GM12878 (cell line): ENCODE measurements around the gene MAP2K4. TPM values are rescaled to one million over a fixed set of nuclear protein-coding genes. Genes with fewer than 3 reads are reported as not detected.
A peak's percentile ranks its signal among the peaks of the same experiment; 100 is the strongest.

Experiments used
- E2F4 ChIP-seq: IDR thresholded peaks from 2 replicates; pipeline ENCODE4 v1.6.1; 2012; ENCODE audit warnings: low read depth, low read length, improper control_type of control experiment
- EED ChIP-seq: sonication (generic); IDR thresholded peaks from 2 replicates; pipeline ENCODE4 v1.6.1; 2016; ENCODE audit warnings: antibody characterized with exemption, low read depth
- EGR1 ChIP-seq, 2 experiments: IDR thresholded peaks; 1 replicate in 1 of 2; 2 replicates in 1 of 2; pipeline ENCODE4 v1.6.1; 2011 to 2012; ENCODE audit warnings: low read depth in 2 of 2, low read length in 2 of 2, borderline replicate concordance in 1 of 2, mild to moderate bottlenecking in 1 of 2, moderate library complexity in 1 of 2
- IRF4 ChIP-seq: IDR thresholded peaks from 2 replicates; pipeline ENCODE4 v1.6.1; 2011; ENCODE audit warnings: low read depth, low read length
- JUNB ChIP-seq: IDR thresholded peaks from 2 replicates; pipeline ENCODE4 v1.6.1; 2016; ENCODE audit warnings: antibody characterized with exemption, mild to moderate bottlenecking
- MXI1 ChIP-seq: fragments of 150-350 bp; IDR thresholded peaks from 2 replicates; pipeline ENCODE4 v1.6.1; 2011; ENCODE audit warnings: low read depth, mild to moderate bottlenecking, inconsistent platforms, low read length, improper control_type of control experiment
- MYC ChIP-seq: IDR thresholded peaks from 2 replicates; pipeline ENCODE4 v1.6.1; 2011; ENCODE audit warnings: mild to moderate bottlenecking, low read length, moderate library complexity, inconsistent platforms; ENCODE audit not compliant: insufficient read depth, insufficient replicate concordance, insufficient read length, severe bottlenecking
- RAD51 ChIP-seq: fragments of 450-650 bp; IDR thresholded peaks from 2 replicates; pipeline ENCODE4 v1.6.1; 2016; ENCODE audit warnings: moderate library complexity, mild to moderate bottlenecking, inconsistent platforms
- RBBP5 ChIP-seq: fragments of 200-600 bp; sonication (generic); conservative IDR thresholded peaks from 2 replicates; pipeline ENCODE4 v1.6.1; 2016
- RCOR1 ChIP-seq: conservative IDR thresholded peaks from 2 replicates; pipeline ENCODE4 v1.6.1; 2012; ENCODE audit warnings: low read depth, low read length, improper control_type of control experiment
- SMAD1 ChIP-seq: fragments of 450-650 bp; IDR thresholded peaks from 2 replicates; pipeline ENCODE4 v1.6.1; 2018; ENCODE audit warnings: mild to moderate bottlenecking, low read depth; ENCODE audit not compliant: partially characterized antibody
- SMARCA5 ChIP-seq: fragments of 450-650 bp; IDR thresholded peaks from 2 replicates; pipeline ENCODE4 v1.6.1; 2017; ENCODE audit warnings: mild to moderate bottlenecking
- YY1 ChIP-seq: IDR thresholded peaks from 2 replicates; pipeline ENCODE4 v1.6.1; 2011; ENCODE audit warnings: low read depth, mild to moderate bottlenecking, low read length
- ZNF687 ChIP-seq: fragments of 450-650 bp; IDR thresholded peaks from 2 replicates; pipeline ENCODE4 v1.6.1; 2017; ENCODE audit warnings: mild to moderate bottlenecking, moderate library complexity
- polyA plus RNA-seq, 11 experiments: library from polyadenylated mRNA; depleted of rRNA in 4 of 11; unstranded in 6 of 11; stranded (reverse) in 5 of 11; fragments of >200 nt; fragmentation: Nextera tagmentation in 4 of 11; fragmentation: Illumina TruSeq in 1 of 11; extraction: Ambion mirVana in 4 of 11; extraction: Trizol in 1 of 11; gene quantifications; 1 replicate in 1 of 11; 2 replicates in 10 of 11; pipeline versions ENCODE4 v1.2.1 to v1.2.3, GENCODE V29; 2011 to 2016; ENCODE audit warnings: inconsistent platforms in 2 of 11, missing spikeins in 2 of 11, low read depth in 1 of 11
- total RNA-seq, 4 experiments: library from RNA; depleted of rRNA in 3 of 4; stranded (reverse); fragments of >200 nt in 3 of 4; fragmentation: Illumina TruSeq in 1 of 4; extraction: Trizol in 1 of 4; gene quantifications; 2 replicates each; pipeline versions ENCODE4 v1.2.1 to v1.2.3, GENCODE V29; 2013 to 2021
- TF ChIP-seq, protein P1 (sequence below): fragments of 450-650 bp; IDR thresholded peaks from 2 replicates; pipeline ENCODE4 v1.6.1; 2016; ENCODE audit warnings: mild to moderate bottlenecking
- TF ChIP-seq, protein P2 (sequence below): fragments of 450-650 bp; IDR thresholded peaks from 2 replicates; pipeline ENCODE4 v1.6.1; 2017; ENCODE audit warnings: antibody characterized with exemption, mild to moderate bottlenecking, moderate library complexity
- TF ChIP-seq, protein P3 (sequence below), 3 experiments: IDR thresholded peaks in 2 of 3; conservative IDR thresholded peaks in 1 of 3; 2 replicates each; pipeline ENCODE4 v1.5.1; 2011; ENCODE audit warnings: low read depth in 3 of 3, low read length in 3 of 3, mild to moderate bottlenecking in 3 of 3, control low read depth in 2 of 3, moderate library complexity in 2 of 3, inconsistent platforms in 1 of 3, mixed read lengths in 1 of 3; ENCODE audit not compliant: control insufficient read depth in 2 of 3, insufficient read depth in 1 of 3; ENCODE audit errors: extremely low read depth in 1 of 3

MAP2K4 gene
- total and polyA plus RNA-seq, 10 of the 15 experiments (the other 5 are each of a cell fraction or from before 2014, with no cell fraction given), result 5.4 to 34.1 (median 25.5) TPM

GRCh38 chr17:12020642-12021622 lies at the start of gene MAP2K4 (continued):
- TF ChIP-seq EGR1 (IDR thresholded peaks at IDR 0.05; ENCODE audit: borderline replicate concordance in 1 of 2, low read depth in 2 of 2, low read length in 2 of 2), result peak in 1 of 2 experiments; percentile 88; a peak in 2 of 3 replicates
- TF ChIP-seq MYC, result no peak
- TF ChIP-seq IRF4, result no peak
- TF ChIP-seq, protein P1, sequence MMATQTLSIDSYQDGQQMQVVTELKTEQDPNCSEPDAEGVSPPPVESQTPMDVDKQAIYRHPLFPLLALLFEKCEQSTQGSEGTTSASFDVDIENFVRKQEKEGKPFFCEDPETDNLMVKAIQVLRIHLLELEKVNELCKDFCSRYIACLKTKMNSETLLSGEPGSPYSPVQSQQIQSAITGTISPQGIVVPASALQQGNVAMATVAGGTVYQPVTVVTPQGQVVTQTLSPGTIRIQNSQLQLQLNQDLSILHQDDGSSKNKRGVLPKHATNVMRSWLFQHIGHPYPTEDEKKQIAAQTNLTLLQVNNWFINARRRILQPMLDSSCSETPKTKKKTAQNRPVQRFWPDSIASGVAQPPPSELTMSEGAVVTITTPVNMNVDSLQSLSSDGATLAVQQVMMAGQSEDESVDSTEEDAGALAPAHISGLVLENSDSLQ, result 0 out of 2 replicates have a peak, but pooled peaks have one; percentile 17
- peak; percentile 76 for TF ChIP-seq SMARCA5
- peak; percentile 68; the same call in 1 of the 2 replicates for TF ChIP-seq RBBP5
- TF ChIP-seq YY1, result peak; percentile 95
- TF ChIP-seq, protein P2, sequence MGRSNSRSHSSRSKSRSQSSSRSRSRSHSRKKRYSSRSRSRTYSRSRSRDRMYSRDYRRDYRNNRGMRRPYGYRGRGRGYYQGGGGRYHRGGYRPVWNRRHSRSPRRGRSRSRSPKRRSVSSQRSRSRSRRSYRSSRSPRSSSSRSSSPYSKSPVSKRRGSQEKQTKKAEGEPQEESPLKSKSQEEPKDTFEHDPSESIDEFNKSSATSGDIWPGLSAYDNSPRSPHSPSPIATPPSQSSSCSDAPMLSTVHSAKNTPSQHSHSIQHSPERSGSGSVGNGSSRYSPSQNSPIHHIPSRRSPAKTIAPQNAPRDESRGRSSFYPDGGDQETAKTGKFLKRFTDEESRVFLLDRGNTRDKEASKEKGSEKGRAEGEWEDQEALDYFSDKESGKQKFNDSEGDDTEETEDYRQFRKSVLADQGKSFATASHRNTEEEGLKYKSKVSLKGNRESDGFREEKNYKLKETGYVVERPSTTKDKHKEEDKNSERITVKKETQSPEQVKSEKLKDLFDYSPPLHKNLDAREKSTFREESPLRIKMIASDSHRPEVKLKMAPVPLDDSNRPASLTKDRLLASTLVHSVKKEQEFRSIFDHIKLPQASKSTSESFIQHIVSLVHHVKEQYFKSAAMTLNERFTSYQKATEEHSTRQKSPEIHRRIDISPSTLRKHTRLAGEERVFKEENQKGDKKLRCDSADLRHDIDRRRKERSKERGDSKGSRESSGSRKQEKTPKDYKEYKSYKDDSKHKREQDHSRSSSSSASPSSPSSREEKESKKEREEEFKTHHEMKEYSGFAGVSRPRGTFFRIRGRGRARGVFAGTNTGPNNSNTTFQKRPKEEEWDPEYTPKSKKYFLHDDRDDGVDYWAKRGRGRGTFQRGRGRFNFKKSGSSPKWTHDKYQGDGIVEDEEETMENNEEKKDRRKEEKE, result no peak
- no peak for TF ChIP-seq SMAD1
- TF ChIP-seq EED, result no peak
- peak; percentile 74 for TF ChIP-seq ZNF687
- no peak for TF ChIP-seq E2F4
- no peak for TF ChIP-seq RAD51
- no peak for TF ChIP-seq JUNB
- TF ChIP-seq RCOR1, result no peak
- peak; percentile 16; the same call in 1 of the 2 replicates for TF ChIP-seq MXI1
- TF ChIP-seq, protein P3, sequence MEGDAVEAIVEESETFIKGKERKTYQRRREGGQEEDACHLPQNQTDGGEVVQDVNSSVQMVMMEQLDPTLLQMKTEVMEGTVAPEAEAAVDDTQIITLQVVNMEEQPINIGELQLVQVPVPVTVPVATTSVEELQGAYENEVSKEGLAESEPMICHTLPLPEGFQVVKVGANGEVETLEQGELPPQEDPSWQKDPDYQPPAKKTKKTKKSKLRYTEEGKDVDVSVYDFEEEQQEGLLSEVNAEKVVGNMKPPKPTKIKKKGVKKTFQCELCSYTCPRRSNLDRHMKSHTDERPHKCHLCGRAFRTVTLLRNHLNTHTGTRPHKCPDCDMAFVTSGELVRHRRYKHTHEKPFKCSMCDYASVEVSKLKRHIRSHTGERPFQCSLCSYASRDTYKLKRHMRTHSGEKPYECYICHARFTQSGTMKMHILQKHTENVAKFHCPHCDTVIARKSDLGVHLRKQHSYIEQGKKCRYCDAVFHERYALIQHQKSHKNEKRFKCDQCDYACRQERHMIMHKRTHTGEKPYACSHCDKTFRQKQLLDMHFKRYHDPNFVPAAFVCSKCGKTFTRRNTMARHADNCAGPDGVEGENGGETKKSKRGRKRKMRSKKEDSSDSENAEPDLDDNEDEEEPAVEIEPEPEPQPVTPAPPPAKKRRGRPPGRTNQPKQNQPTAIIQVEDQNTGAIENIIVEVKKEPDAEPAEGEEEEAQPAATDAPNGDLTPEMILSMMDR (IDR thresholded peaks at IDR 0.05 in 2 of 3, conservative IDR thresholded peaks at IDR 0.05 in 1 of 3; ENCODE audit: control insufficient read depth in 2 of 3, extremely low read depth in 1 of 3, insufficient read depth in 1 of 3, low read depth in 3 of 3, low read length in 3 of 3), result no peak
